Inflammatory macrophage (primary cell): ENCODE measurements around the gene THRSP.
"Not testable (repeated sequence)": the region's sequence is repeated elsewhere in the genome, so short reads cannot be mapped to it uniquely, and the experiment has no call there.

Experiments used
- DNase-seq, 2 donors: peaks; one replicate each; pipeline ENCODE4 v3.0.0-alpha.2; 2020 to 2022

THRSP gene

GRCh38 chr11:78067704-78068103, 4.0 kb downstream of the THRSP start:
- no peak for DNase-seq

- no peak for DNase-seq
Measured at GRCh38 chr11:78069465-78069864, 5.8 kb downstream of the THRSP start.

- no peak for DNase-seq
Measured at GRCh38 chr11:78070621-78071020, 7.0 kb downstream of the THRSP start.

DNA sequence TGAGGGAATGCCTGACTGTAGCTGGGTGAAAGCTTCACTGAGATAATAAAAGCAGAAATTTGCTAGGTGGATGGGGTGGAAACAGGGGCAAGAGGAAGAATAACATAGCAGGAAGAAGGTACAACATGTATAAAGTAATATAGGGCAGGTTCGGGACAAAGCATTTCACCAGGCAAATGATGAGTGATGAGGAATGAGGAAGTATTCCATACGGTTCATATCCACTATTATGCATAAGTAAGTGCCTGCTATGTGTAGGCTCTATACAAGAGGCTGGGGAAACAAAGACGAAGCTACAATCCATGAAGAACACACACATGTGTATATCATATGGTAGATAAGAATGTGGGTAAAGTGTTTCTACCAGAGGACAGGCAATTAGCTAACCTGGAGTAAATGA, 8.1 kb downstream of the THRSP start:
- DNase-seq, result no peak

- DNase-seq, result no peak
Measured at GRCh38 chr11:78072455-78072854, 8.8 kb downstream of the THRSP start.

DNA sequence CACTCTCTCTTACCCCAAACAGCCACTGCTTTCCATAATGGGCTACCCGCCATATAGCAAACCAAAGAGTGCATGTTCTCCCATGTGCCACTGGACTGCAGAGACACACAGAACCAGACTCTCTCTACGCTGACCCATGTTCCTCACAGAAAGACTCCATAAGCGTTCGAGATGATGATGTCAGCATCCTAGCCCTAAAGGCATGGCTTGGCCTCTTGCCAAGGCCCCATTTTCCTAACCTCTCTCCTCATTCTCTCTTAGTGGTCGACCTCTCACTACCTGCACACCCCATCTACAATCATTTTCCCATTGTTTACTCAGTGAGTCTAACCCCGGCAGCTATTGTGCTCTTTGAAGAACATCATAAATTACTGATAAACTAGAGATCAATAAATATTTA, 11.1 kb downstream of the THRSP start:
- DNase-seq, result no peak

DNA sequence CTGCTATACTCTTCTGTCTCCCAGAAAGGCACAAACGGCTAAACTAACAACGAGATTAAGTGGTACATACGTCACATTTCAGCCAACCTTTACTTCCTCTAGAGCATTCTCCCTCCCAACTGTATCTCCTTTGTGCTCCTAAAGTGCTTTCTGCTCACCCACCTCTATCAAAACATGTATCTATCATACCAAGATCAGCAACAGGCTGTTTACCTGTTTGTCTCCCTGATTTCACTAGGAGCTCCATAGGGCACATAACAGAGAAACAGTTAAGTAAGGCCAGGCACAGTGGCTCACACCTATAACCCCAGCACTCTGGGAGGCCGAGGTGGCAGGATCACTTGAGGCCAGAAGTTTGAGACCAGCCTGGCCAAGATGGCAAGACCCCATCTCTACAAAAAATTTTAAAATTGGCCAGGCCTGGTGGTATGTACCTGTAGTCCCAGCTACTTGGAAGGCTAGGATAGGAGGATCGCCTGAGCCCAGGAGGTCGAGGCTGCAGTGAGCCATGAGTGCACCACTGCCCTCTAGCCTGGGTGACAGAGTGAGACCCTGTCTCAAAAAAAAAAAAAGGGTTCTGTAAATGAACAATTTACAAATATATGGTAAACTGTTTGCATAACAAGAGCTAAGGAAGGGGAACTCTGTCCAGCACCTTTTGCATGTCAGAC, 13.2 kb downstream of the THRSP start:
- no peak for DNase-seq

- not testable (repeated sequence) for DNase-seq
Measured at GRCh38 chr11:78077592-78077991, 13.9 kb downstream of the THRSP start.

DNA sequence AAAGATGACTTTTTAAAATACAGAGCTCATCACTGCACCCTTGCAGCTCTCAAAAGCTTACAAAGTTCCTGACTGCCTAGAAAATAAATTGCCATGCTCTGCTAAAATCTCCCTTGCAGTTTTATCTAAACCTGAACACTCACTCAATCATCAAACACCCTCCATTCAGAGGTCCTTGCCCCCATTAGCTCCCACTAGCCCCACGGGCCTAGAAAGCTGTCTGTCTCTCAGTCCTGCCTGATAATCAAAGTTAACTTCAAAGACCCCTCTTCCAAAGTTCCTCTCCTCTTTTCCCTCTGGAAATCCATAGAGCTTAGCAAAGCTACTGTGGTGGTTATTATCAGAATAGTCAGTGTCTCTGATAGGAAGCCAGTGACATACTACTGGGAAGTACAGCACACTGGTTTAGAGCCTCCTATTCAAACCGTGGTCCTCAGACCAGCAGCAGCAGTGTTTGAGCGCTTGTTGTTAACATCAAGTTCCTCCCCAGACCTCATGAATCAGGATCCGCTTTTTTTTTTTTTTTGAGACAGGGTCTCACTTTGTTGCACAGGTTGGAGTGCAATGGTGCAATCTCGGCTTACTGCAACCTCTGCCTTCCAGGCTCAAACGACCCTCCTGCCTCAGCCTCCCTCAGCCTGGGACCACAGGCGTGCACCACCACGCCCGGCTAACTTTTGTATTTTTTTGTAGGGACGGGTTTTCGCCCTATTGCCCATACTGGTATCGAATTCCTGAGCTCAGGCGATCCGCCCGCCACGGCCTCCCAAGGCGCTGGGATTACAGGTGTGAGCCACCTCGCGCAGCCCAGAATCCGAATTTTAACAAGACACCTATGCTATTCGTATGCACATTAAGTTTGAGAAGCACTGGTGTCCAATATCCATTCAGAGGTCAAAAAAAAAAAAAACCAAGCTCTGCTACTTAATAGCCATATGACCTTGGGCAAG, 14.8 kb downstream of the THRSP start:
- peak; percentile 15 to 41 for DNase-seq

DNA sequence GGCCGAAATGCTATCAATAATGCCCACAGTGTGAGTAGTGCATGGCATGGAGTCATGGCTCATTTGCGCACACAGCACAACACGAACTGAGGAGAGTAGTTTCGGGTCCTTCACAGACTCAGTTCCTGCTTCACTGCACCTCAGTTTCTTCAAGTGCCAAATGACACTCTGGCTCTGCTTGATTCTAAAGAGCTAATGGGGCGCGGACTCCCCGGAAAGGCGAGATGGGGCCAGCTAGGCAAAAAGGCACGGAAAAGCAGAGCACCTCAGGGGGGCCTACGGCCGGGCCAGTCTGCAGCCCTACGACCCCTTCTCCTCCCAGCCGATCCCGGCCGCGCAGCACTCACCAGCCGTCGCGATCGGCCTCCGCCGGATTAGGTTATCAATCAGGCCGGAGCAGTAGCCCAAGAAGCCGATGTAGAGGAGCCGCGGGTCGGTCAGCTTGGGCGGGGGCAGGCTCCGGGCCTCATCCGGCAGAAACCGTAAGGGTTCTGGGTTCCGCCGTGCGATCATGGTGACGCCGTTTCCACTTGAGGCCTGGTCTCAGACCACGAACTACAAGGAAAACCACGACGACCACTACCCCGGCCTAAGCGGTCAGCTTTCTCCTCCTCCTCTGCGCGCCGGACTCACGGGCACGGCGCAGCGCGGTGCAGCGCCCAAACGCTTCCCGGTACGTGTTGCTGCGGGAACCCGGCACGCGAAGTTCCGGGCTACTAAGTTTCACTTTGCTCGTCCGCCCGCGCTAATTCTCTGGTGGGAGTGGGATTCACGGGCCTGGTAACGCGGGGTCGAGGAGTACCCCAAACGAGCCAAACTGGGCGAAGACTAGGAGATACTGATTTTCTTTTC, 15.8 kb downstream of the THRSP start, which contains the start of gene NDUFC2:
Gene NDUFC2 (minus strand): TSS at position 631 of the 852 bp plus-strand sequence. CDS start 118 bp downstream, at position 513.
- DNase-seq, result peak; percentile 76 to 82

DNA sequence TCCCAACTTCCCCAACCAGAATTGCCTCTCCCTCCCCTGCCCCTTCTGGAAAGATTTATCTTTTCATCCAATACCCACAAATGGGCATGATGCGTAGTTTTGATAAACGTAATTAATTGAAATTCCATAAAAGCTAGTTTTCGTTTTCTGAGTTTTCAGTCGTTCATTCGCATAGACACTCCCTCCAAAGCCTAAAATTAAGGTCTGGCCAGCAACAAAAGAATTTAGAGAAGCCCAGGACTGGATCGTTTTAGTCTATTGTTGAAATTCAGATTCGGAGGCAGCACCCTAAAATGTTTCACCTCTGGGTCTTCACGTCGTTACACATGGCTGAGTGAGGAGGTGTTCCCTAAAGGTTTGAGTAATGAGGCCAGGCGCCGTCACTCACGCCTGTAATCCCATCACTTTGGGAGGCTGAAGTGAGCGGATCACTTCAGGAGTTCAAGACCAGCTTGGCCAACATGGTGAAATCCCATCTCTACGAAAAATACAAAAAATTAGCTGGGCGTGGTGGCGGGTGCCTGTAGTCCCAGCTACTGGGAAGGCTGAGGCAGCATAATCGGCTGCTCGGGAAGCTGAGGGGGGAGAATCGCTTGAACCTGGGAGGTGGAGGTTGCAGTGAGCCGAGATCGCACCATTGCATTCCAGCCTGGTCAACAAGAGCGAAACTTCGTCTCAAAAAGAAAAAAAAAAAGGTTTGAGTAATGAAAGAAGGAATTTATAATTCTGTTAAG, 16.6 kb downstream of the THRSP start:
- DNase-seq, result no peak

- DNase-seq, result no peak
Measured at GRCh38 chr11:78080818-78081495, 17.3 kb downstream of the THRSP start.

DNA sequence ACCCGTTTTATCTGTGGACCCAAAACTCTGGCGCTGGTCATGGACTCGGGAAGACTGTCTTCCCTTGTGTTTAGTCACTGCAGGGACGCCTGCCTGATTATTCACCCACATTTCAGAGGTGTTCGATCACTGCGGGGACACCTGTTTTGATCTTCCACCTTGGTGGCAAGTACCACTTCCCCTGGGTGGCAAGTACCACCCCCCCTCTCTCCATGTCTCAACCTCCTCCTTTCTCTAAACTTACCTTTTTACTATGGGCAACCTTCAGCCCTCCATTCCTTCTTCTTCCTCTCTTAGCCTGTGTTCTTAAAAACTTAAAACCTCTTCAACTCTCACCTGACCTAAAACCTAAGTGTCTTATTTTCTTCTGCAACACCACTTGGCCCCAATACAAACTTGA, 17.9 kb downstream of the THRSP start:
- no peak for DNase-seq

- DNase-seq, result no peak
Measured at GRCh38 chr11:78082146-78082545, 18.5 kb downstream of the THRSP start.

- no peak for DNase-seq
Measured at GRCh38 chr11:78083021-78083420, 19.4 kb downstream of the THRSP start.

- not testable (repeated sequence) for DNase-seq
Measured at GRCh38 chr11:78084506-78084905, 20.8 kb downstream of the THRSP start.

DNA sequence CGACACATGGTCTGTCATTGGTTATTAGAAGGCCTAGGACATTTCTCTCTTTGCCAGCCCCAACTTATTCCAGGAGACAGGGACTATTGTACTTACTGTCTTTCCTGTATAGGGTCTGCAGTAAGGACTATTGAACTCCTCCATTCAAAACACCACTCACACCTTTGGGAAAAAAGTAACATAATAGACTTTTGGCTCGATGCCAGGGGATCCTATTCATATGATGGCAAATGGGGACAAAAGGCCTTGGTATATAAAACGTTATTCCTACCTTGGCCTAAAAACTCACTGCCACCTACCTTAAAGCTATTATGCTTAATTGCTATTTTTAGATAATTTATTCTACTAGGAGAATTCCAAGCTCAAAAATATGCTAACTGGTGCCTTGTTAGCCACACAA, 22.3 kb downstream of the THRSP start:
- no peak for DNase-seq

DNA sequence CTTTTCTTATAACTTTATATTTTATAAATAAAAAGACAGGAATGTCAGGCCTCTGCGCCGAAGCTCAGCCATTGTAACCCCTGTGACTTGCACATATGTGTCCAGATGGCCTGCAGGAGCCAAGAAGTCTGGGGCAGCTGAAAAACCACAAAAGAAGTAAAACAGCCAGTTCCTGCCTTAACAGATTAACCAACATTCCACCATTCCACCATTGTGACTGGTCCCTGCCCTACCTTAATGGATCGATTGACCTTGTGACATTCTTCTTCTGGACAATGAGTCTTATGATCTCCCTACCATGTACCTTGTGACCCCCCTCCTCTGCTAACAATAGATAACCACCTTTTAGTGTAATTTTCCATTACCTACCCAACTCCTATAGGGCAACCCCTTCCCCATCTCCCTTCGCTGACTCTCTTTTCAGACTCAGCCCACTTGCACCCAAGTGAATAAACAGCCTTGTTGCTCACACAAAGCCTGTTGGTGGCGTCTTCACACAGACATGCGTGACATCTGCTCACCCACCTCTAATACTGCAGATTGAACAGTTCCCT, 22.9 kb downstream of the THRSP start:
- DNase-seq, result not testable (repeated sequence)

DNA sequence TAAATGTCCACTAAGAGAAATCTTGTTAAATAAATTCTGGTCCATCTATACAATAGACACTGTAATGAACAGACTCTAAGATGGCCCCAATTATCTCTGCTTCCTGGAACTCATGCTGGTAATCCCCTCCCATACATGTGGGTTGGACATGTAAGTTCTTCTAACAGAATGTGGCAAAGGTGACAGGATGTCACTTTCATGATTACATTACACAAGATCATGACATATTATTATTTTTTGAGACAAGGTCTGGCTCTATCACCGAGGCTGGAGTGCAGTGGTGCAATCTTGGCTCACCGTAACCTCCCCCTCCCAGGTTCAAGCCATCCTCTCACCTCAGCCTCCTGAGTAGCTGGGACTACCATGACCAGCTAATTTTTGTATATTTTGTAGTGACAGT, 30.6 kb downstream of the THRSP start:
- no peak for DNase-seq

DNA sequence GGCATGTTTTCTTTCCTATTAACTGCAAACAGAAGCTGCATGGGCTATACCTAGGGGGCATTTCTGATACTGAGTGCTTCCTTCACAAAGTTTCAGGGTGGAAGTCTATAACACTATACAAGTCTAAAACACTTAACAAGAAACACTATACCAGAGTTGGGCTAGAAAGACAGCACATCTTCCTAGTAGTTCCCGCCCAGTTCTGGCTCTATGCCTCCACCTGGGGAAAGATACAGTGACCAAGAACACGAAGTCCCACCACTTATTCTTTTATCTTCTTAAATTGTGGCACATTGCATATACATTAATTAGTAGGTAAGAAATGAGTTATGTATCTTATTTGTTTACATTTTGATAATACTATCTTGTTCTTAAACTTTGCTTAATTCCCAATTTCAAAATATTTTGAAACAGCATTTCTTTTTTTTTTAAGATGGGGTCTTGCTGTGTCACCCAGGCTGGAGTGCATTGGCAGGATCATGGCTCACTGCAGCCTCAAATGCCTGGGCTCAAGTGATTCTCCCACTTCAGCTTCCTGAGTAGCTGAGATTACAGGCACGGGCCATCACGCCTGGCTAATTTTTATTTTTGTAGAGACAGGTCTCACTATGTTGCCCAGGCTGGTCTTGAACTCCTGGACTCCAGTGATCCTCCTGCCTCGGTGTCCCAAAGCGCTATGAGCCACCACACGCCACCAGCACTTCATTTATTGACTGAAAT, 34.2 kb downstream of the THRSP start:
- DNase-seq, result no peak

DNA sequence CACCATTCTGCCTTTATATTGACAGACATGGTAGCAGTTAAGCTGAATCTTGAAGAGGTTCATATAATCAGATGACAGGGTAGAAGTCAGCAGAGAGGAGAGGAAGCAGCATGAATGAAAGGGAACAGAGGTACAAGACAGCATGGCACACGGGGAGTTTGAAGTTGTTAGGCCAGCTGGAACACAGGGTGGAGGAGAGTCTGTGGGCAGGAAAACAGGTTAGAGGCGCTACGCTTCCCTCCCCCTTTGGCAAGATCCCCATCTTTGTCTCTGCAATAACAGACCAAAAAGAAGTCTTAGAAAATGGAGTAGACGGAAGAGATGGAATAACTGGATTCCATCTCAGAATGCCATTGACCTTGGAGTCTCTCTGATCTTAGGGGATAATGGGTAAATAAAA, 36.0 kb downstream of the THRSP start:
- no peak for DNase-seq
